Activated CD4-positive, CD25-positive, alpha-beta regulatory T cell (primary cell): ENCODE results near the gene SNAP47.

Experiments used
- DNase-seq, 4 experiments: peaks; one replicate each; lab custom pipeline; 2025; lab: John Stamatoyannopoulos, UW

The SNAP47 gene

DNA sequence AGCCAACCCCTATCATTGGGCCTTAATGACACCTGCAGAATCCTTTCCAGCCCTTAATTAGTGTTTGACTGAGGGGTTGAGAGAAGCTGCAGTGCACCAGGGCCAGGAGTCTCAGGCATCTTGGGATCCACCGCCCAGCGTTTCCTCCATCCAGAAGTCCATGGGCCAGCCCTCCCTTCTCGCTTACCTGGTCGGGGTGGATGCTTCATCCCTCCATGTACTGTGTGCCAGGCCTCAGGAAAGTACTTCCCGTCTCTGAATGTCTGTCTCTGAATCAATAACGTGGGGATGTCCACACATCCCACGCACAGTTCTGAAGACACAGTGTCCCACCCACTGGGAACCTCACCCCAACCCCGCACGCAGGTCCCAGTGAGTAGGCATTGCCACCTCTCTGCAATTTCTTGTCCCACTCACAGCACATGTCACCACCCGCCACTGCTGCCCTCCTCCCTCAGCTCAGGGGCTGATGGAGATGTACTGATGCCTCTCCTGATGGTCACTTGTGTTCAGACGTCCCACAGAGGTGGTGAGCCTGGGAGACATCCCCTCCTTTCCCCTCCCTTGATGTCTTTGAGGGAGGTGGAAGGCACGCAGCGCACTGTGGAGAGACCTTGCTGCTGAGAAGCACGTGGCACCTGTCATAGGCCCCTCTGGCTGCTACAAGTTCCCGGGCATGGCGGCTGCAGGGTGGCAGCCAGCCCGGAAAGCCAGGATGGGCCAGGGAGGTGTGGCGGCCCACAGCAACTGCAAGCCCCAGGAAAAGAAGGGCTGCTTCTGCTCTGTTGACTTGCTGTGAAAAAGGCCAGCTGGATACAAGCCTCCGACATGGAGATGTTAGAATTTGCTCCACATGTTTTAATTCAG lies 50.8 kb downstream of the SNAP47 start:
- DNase-seq = no peak

DNA sequence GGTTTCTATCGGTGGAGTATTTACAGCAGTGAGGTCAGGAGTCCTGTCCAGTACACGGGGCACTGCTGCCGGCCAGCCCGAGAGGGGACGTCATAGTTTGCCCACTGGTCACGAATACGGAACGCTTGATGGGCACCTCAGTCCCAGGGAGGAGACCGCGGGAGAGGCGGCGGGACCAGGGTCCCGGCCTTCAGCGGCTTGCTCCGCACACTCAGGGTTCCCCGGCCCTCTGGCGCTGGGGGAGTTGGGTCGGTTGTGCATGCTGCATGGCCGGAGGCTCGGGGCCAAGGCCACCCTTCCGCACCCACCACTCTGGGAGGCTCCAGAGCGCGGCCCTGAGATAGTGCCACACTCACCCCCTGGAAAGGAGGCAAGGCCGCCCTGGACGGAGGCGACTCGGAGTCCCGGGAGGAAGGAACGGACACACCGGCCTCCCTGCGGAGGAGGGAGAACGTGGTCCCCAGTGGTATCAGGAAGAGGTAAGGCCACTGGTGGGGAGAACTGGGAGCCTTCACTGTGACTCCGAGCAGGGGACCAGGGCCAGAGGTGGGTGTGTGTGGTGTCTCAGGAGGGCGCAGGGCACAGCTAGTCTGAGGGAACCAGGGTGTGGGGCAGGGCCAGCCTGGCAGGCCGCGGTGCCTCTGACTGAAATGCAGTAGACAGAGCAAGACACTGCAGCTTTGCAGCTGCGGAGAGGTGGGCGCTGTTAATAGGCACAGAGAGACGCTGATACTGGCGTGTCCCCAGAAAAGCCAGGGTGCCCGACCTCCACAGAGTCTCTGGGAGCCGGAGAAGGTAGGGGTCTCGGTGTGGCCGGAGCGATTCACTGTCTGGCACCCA lies 51.7 kb downstream of the SNAP47 start:
- no peak for DNase-seq

DNA sequence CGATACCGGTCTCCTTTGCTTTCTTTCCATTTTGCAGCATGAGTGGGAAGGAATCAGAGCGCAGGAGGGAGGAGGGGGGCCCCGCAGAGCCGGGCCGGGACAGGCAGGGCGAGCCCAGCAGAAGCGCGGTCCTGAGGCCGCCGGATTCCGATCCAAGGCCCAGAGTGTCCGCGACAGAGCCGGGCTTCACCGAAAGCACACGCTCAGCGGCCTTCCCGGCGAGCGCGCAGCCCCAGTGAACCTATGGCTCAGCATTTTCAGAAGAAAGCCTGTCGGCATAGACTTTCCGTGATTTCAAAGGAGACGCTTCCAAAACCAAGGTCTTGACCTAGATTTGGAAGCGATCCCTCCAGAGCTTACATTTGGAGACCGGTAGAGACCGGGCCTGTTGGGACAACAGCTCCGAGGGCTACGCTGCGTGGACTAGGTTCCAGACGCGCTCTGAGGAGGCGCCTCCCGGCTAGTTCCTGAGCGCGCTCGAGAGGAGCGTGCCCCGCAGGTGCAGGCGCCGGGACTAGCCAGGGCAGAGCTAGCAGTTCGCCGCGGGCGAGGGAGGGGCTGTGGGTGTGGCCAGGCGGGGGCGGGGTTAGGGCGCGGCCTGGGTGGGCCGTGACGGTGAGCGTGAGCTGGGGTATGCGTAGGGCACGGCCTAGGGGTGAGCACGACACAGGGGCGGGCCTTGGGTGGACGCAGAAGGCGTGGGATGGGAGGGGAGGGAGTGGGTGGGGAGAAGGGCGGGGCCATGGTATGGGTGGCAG lies 52.5 kb downstream of the SNAP47 start:
- peak; percentile 91 to 97 (median 94) for DNase-seq

DNA sequence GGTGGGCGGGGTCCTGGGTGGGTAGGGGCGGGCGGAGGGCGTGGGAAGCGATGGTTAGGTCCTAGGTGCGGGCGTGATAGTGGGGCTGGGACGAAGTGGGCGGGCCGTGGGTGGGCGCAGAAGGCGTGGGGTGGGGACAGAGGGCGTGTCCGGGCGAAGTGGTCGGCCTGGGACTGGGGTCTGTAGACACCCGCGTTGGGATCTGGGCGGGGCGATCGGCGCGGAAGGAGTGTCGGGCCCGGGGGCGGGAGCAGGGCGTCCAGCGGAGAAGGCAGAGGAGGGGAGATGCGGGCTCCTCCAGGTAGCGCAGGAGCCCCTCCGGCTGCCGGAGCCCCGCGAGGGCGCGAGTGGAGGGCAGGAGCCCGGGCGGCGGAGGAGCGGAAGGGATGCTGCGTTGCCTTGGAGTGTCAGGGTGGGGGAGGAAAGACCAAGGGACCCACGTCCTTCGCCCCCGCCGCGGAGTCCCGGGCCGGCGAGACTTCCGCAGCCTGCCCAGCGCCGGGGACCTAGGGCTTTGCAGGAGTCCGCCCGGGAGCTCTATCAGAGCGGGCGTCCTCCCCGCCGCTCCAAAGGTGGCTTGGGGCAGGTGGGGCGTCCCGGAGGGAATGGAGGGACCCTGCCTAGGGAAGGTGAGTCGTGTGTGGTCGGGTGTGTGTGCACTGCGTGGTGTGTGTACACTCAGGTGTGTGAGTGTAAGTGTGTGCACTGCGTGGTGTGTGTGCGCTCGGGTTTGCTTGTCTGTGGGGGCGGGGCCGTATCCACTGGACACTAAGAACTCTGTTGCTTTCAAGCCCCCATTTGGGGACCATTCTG lies 53.2 kb downstream of the SNAP47 start:
- DNase-seq = peak in 2 of 4 experiments; percentile 72 to 87

DNA sequence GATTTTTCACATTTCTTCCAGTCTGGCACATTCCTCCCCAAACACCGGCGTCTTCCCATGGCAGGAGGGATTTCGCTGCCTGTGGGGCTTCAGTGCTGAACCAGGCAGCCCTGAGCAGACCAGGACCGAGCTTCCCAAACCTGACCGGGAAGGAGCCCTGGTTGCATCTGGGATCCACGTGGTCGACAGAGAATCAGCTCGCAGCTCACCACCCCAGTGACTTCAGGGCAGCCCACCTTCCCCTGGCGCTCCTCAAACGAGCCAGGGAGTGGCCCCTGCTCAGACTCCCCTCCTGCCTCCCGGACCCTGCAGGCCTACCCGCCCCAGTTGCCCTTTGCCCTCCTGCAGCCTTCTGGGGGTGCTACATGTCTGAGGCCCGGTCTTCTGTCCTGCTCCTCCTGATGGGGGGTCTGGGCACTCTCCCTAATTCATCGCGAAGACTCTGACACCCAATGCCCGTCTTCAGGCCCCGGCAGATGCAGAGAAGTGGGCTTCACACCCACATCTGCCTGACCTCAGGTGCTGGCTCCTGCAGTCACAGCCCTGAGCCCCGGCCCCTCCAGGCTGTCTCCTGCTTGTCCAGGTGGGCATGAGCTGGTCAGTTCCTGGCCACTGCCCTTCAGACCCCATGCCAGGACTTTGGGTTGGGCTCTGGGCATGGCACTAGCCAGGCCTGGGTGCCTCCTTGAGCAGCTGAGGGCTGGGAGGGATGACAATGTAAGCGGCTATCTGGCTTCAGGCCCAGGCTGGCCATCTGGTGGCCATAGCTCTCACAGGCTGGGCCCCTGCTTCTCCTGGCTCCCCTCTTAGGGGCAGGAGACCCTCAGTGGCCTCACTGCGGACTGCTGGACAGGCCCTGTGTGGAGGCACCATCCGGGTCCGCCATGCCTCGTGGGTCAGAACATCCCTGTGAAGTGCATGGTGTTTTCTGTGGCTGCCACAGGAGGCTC lies 54.1 kb downstream of the SNAP47 start:
- DNase-seq = no peak

DNA sequence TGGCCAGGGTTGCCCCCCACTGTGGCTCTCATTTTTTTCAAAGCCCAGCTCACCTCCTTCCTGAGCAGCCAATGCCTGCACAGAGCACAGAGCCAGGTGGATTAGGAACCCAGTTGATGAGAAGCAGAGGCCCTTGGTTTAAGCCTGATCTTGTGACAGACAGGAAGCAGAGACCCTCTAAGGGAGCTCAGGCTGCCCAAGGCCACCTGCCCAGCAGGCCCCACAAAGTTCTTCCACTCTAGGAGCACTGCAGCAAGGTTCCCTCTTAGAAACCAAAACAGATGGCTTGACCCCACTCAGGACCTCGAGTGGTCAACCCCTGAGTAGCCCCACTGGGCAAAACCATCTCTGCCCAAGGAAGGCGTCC lies 54.8 kb downstream of the SNAP47 start:
- no peak for DNase-seq

DNA sequence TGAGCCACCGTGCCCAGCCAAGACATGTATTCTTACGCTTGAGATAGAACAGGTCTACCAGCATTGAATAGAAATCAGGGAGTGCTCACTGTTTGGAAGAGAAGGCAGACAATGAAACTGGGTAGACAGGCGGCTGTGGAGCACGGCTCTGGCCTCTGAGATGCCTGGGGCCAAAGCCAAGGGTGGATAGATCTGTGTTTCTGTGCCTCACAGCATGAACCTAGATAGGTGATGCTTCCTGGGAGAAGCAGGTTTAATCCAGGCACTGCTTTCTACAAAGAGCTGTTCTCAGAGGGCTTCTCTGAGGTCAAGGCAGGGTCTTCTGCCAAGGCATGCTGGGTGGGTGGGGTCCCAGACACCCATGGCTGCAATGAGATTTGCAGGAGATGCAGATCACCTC lies 55.6 kb downstream of the SNAP47 start:
- no peak for DNase-seq

DNA sequence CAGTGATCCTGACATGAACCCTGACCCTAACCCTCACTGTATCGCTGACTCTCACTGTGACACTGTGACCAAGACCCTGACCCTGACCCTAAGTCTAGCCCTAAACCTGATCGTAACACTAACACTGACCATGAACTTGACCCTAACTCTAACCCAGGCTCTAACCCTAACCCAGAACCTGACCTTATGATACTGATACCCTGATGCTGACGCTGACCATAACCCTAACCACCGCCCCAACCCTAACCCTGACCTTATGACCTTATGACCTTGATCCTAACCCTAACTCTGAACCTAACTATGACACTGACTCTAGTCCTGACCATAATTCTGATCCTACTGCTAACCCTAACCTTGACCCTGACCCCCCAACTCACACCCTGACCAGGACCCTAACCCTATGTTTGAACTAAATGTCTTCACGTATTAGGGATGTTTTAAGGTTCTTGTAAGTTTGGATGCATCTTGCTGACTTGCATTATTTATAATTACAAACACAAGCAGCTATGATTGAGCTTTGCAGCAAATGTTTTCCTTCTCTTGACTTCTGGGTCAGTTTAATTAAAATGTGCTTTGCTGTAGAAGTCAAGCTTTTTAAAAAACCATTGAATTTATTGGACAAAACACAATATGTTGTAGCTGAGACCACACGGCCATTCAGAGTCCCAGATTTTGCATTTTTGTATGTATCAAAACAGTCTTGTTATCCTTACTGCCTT lies 56.3 kb downstream of the SNAP47 start:
- DNase-seq = no peak

DNA sequence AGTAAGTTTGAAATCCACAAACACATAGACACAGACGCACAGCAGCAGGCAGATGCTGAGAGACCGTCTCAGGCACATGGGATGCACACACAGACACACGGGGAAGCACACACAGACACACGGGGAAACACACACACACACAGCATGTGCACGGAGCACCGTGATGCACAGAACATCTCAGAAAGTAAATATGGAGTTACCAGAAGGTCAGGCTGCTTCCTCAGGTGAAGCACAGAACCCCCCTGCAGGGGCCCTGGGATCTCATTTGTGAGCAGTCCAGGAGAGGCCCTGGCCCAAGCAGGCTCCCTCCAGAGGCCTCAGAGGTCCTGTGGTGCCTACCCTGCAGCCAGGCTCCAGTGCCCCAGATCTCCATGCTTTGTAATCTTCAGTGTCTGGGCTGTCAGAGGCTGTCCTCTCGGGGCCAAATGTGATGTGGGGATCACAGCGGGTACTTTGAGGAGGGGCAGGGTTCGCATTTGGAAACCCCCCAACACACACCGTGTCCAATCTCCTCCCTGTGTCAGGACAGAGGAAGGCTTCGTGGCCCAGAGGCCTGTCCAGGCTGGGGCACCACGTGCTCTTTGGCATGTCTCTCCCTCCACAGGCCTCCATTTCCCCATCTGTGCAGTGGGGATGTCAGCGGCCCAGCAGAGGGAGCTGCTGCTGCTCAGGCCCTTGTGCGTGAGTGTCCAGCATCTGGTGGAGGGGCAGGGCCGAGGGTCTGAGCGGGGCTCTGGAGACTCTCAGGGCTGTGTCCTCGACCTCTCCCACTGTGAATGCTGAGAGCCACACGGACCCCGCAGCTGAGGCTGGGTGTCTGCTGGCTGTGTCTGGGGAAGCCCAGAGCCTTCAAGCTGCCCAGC lies 57.2 kb downstream of the SNAP47 start:
- no peak for DNase-seq

DNA sequence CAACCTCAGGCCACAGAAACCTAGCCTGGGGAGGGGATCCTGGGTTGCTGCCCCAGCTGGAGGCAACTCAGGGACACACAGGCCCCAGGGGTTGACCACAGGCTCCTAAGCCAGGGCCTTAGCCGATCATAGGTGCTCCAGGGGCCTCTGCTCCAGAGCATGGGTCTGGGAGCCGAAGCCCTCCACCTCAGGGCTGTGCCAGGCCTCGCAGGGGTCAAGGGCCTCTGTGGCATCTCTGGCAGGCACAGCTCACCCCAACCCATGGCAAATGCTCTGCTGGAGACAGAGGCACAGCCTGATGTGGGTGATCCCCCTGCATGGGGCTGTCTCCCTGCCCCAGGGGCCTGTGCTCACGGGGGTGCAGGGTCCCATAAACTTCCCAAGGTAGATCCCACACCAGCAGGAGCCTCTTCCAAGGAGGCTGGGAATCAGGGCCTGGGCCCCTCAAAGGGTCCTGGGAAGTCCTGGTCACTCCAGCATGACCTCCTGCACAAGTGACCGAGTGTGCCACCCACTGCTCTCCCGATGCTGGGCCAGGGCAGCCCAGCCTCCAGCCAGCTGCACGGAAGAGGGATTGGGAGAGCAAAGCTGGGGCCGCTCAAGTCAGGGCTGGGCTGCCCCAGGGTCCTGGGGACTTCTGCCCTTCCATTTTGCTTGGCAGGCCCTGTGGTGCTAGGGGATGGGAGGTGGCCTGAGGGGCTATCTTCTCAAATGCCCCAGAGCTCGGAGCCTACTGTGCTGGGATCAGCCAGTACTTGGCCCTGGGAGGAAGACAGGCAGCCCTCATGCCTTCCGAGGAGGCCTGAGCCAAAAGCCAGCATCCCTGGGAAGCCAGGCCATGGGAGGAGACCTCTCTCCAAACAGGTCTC lies 58.1 kb downstream of the SNAP47 start:
- no peak for DNase-seq

DNA sequence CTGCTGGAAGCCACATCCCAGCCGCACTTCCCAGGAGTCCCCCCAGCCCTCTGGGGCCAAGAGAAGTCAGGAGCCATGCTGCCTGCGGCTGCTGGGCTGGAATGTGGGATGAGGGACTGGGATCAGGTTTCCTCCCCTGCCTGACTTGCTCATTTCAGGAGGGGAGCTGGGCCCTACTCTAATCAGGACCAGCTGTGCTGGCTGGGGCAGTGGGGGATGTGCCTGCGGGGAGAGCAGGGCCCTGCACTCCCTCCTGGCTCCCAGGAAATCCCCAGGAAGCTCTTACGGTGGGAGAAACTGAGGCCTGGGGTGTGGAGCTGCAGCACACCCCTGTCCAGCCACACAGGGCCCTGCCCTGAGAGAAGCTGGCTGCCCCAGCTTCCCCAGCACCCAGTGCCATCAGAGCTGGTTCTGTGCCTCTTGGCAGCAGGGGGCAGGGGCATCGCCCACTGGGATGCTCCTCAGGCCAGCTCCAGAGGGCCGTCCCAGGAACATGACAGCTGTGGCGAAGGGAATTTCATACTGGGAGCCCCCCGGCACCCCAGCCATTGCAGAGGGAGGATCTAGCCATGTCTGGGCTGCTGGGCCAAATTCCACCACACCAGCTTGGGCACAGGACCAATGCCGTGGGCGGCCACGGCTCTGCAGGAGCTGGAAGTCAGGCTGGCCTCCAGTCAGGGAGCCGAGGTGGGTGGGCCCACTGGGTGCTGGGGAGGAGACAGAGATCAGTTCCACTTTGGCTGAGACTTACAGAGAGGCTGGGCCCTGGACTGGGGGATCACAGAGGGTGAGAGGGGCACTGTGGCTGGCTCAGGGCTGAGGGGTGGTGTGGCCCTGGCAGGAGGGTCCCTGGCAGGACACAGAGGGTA lies 58.9 kb downstream of the SNAP47 start:
- no peak for DNase-seq

DNA sequence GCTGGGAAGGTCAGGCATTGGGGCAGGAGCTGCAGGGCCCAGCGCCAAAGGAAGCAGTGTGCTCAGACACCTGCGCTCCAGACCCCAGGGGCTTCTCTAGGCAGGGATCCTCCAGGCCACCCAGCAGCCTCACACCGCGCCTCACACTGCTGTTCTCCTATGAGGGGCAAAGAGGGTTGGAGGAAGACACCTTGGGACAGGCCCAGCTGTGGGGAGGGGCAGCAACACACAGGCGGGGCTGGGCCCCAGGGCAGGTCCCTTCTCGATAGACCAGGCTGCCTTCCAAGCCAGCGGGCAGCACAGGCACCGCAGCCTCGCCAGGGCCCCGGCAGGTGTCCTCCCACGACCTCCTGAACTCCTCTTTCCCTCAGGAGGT lies 59.6 kb downstream of the SNAP47 start:
- DNase-seq = no peak

DNA sequence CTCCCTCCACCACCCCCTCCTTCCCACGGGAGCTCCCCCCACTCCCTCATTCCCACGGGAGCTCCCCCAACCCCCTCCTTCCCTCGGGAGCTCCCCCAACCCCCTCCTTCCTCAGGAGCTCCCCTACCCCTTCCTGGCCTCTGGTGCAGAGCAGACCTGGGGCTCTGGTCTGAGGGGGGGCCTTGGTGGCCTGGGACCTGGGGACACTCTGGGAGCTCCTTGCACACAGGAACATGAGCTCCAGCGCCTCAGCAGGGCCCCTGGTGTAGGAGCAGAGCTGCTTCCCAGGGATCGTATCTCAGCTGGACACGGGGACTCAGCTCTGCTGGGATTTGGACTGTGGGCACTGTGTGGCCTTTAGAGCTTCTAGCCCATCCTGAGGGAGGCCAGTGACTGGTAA lies 60.5 kb downstream of the SNAP47 start:
- DNase-seq = no peak

DNA sequence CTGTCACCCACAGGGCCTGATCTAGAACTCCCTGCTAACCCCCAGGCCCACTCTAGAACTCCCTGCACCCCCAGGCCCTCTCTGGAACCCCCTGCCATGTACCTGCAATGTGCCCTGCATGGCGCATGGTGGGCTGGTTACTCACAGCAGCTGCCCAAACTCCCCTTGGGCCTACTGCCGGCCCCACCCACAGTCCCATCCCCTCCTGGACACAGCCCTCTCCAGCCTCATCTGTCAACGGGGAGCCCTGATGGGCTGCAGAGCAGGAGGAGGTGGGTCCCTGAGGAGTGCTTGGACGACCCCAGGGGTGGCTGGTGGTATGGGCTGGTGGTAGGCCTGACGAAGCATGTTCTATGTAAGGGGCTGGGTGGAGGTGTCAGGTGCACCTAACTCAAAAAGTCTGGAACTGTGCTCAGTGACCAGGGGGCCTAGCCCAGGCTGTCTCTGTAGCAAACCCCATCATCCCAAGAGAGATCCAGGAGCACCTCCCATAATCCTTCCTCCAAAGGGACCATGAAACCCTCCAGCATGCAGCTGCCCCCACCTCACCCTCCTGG lies 61.2 kb downstream of the SNAP47 start:
- DNase-seq = no peak

DNA sequence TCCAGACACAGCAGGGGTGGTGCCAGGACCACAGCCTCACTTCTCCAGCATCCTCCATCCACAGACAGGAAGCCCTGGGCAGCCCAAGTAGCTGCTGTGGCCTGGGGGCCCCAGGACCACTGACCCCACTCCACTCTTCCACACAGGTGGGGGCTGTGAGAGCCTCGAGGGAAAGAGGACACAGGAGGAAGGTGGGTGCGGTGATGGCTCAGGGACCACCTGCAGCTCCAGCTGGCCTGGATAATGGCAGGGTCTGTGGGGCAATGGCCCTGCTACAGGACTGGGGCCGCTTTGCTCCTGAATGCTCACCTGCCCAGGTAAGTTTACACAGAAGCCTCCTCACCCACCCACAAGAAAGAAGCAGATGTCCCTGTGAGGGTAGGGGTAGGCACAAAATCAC lies 61.9 kb downstream of the SNAP47 start:
- no peak for DNase-seq

DNA sequence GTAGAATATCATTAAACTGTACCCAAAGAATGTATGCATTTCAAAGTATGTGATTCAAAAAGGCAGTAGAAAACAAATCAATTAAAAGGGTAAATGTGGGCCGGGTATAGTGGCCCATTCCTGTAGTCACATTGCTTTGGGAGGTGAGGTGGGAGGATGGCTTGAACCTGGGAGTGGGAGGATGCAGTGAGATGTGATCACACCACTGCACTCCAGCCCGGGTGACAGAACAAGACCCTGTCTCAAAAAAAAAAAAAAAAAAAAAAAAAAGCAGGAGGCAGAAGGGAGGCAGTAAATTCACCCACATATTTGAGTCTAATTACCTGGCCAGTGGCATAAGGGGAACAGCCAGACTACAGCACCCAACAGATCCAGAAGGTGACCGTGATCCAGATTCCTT lies 62.4 kb downstream of the SNAP47 start:
- no peak for DNase-seq
